MM.1S (cell line): ENCODE measurements around the gene LIPG.

ENCODE experiments used
- DNase-seq: peaks from one replicate; pipeline ENCODE4 v3.0.0-alpha.2; 2015
- H2AFZ ChIP-seq: fragments of 300-600 bp; sonication (generic); 2 replicates; pipeline ENCODE4 v1.6.0; 2016; ENCODE audit warnings: antibody characterized with exemption, low read length
- H3F3A ChIP-seq: fragments of 300-600 bp; sonication (generic); 2 replicates; pipeline ENCODE4 v1.6.1; 2016; ENCODE audit warnings: mild to moderate bottlenecking, antibody characterized with exemption, low read length, moderate library complexity, mixed read lengths; ENCODE audit not compliant: insufficient read depth
- H3K27ac ChIP-seq: fragments of 300-600 bp; sonication (generic); 2 replicates; pipeline ENCODE4 v1.5.1; 2016; ENCODE audit warnings: mild to moderate bottlenecking, low read length
- H3K27me3 ChIP-seq: fragments of 300-600 bp; sonication (generic); replicated peaks from 2 replicates; pipeline ENCODE4 v1.6.0; 2016; ENCODE audit warnings: low read length; ENCODE audit not compliant: insufficient read depth
- H3K36me3 ChIP-seq: fragments of 300-600 bp; sonication (generic); replicated peaks from 2 replicates; pipeline ENCODE4 v1.6.1; 2016; ENCODE audit warnings: mild to moderate bottlenecking, low read length, mixed read lengths; ENCODE audit not compliant: insufficient read depth
- H3K4me1 ChIP-seq: fragments of 300-600 bp; sonication (generic); 2 replicates; pipeline ENCODE4 v1.6.1; 2016; ENCODE audit warnings: low read length, mixed read lengths
- H3K4me2 ChIP-seq: fragments of 300-600 bp; sonication (generic); 2 replicates; pipeline ENCODE4 v1.6.0; 2016; ENCODE audit warnings: low read depth, low read length
- H3K4me3 ChIP-seq: fragments of 300-600 bp; sonication (generic); 2 replicates; pipeline ENCODE4 v1.5.1; 2016; ENCODE audit warnings: low read length, mixed read lengths
- H3K79me2 ChIP-seq: fragments of 300-600 bp; sonication (generic); 2 replicates; pipeline ENCODE4 v1.6.1; 2016; ENCODE audit warnings: mixed run types, low read length, mixed read lengths
- H3K9ac ChIP-seq: fragments of 300-600 bp; sonication (generic); 2 replicates; pipeline ENCODE4 v1.6.1; 2016; ENCODE audit warnings: low read length, mixed read lengths
- H3K9me2 ChIP-seq: fragments of 300-600 bp; sonication (generic); replicated peaks from 2 replicates; pipeline ENCODE4 v1.6.1; 2016; ENCODE audit warnings: mild to moderate bottlenecking, low read length, mixed read lengths; ENCODE audit not compliant: insufficient read depth
- H3K9me3 ChIP-seq: fragments of 300-600 bp; sonication (generic); replicated peaks from 2 replicates; pipeline ENCODE4 v1.6.1; 2016; ENCODE audit warnings: mild to moderate bottlenecking, low read length, mixed read lengths; ENCODE audit not compliant: insufficient read depth
- H4K20me1 ChIP-seq: fragments of 300-600 bp; sonication (generic); 2 replicates; pipeline ENCODE4 v1.6.1; 2016; ENCODE audit warnings: mild to moderate bottlenecking, low read length, moderate library complexity, mixed read lengths; ENCODE audit not compliant: insufficient read depth
- CTCF ChIP-seq: fragments of 300-600 bp; sonication (generic); IDR thresholded peaks from 2 replicates; pipeline ENCODE4 v1.5.1; 2016; ENCODE audit warnings: antibody characterized with exemption, low read length, mixed read lengths
- EZH2 ChIP-seq: fragments of 300-600 bp; sonication (generic); optimal IDR thresholded peaks from 2 replicates; pipeline ENCODE3; 2017; ENCODE audit warnings: low read depth, mild to moderate bottlenecking, antibody characterized with exemption, low read length, mixed read lengths
- EZH2phosphoT487 ChIP-seq: fragments of 300-600 bp; sonication (generic); IDR thresholded peaks from 2 replicates; pipeline ENCODE4 v1.6.1; 2018; ENCODE audit warnings: antibody characterized with exemption, low read length

The LIPG gene

GRCh38 chr18:49585781-49586663 lies 24.2 kb downstream of the LIPG start:
- H3F3A ChIP-seq = no peaks in the 10 kb centered on the region
- no peaks in the 10 kb centered on the region for H3K79me2 ChIP-seq
- DNase-seq = no peak
- no peak overlapping the region for H3K9ac ChIP-seq
- H3K36me3 ChIP-seq = no peaks in the 10 kb centered on the region
- H3K9me2 ChIP-seq = no peaks in the 10 kb centered on the region
- no peak overlapping the region for H3K27ac ChIP-seq
- TF ChIP-seq EZH2 (no peak), EZH2phosphoT487 (no peak), CTCF (no peak)
- H4K20me1 ChIP-seq = no peaks in the 10 kb centered on the region
- H3K4me1 ChIP-seq = no peaks in the 10 kb centered on the region
- no peaks in the 10 kb centered on the region for H3K9me3 ChIP-seq
- H2AFZ ChIP-seq = no peak overlapping the region
- H3K27me3 ChIP-seq = no peaks in the 10 kb centered on the region
- no peak overlapping the region for H3K4me3 ChIP-seq
- no peak overlapping the region for H3K4me2 ChIP-seq

- Histone ChIP-seq H3K4me2 (no peak overlapping the region), H3K27ac (no peak overlapping the region), H4K20me1 (no peaks in the 10 kb centered on the region), H3K9ac (no peak overlapping the region), H2AFZ (no peak overlapping the region), H3K79me2 (no peaks in the 10 kb centered on the region), H3K9me2 (no peaks in the 10 kb centered on the region), H3K36me3 (no peaks in the 10 kb centered on the region), H3K4me1 (no peaks in the 10 kb centered on the region), H3K27me3 (no peaks in the 10 kb centered on the region), H3F3A (no peaks in the 10 kb centered on the region), H3K9me3 (no peaks in the 10 kb centered on the region), H3K4me3 (no peak overlapping the region)
- DNase-seq = no peak
- TF ChIP-seq EZH2phosphoT487 = no peak
- TF ChIP-seq CTCF = no peak
- no peak for TF ChIP-seq EZH2
Measured at GRCh38 chr18:49588171-49588570, 26.3 kb downstream of the LIPG start.

- H2AFZ ChIP-seq = no peak overlapping the region
- no peaks in the 10 kb centered on the region for H3K36me3 ChIP-seq
- H3K4me2 ChIP-seq = no peak overlapping the region
- H3K9me2 ChIP-seq = no peaks in the 10 kb centered on the region
- H3K4me1 ChIP-seq = no peaks in the 10 kb centered on the region
- DNase-seq = no peak
- H3K9ac ChIP-seq = no peak overlapping the region
- H3K27ac ChIP-seq = no peak overlapping the region
- no peak overlapping the region for H3K4me3 ChIP-seq
- no peaks in the 10 kb centered on the region for H4K20me1 ChIP-seq
- no peaks in the 10 kb centered on the region for H3K27me3 ChIP-seq
- no peaks in the 10 kb centered on the region for H3K79me2 ChIP-seq
- no peak for TF ChIP-seq EZH2phosphoT487
- no peak for TF ChIP-seq CTCF
- TF ChIP-seq EZH2 = no peak
- no peaks in the 10 kb centered on the region for H3F3A ChIP-seq
- no peaks in the 10 kb centered on the region for H3K9me3 ChIP-seq
Measured at GRCh38 chr18:49588971-49589370, 27.1 kb downstream of the LIPG start.
